AG09319 (cell line): ENCODE results near the gene CNTNAP5.

Experiments used
- DNase-seq: peaks from one replicate; pipeline ENCODE4 v3.0.0-alpha.2; 2010; ENCODE audit warnings: low read depth; ENCODE audit errors: extremely low read depth
- CTCF ChIP-seq: IDR thresholded peaks from 2 replicates; pipeline ENCODE4 v1.5.1; 2011; ENCODE audit warnings: low read depth, mild to moderate bottlenecking, inconsistent platforms, low read length, moderate library complexity

Gene CNTNAP5

GRCh38 chr2:124915567-124915966, 890.5 kb downstream of the CNTNAP5 start:
- no peak for TF ChIP-seq CTCF

GRCh38 chr2:124919296-124919695, 894.2 kb downstream of the CNTNAP5 start:
- no peak for TF ChIP-seq CTCF
- no peak for DNase-seq

More at GRCh38 chr2:124915567-124915966, 890.5 kb downstream of the CNTNAP5 start:
- no peak for DNase-seq

GRCh38 chr2:124920448-124920847, 895.4 kb downstream of the CNTNAP5 start:
- no peak for TF ChIP-seq CTCF
- DNase-seq, result no peak

- no peak for DNase-seq
Observed at GRCh38 chr2:124921191-124921590, 896.1 kb downstream of the CNTNAP5 start.

GRCh38 chr2:124923097-124923496, 898.0 kb downstream of the CNTNAP5 start:
- no peak for DNase-seq
- no peak for TF ChIP-seq CTCF

More at GRCh38 chr2:124921191-124921590, 896.1 kb downstream of the CNTNAP5 start:
- TF ChIP-seq CTCF, result no peak

- no peak for TF ChIP-seq CTCF
- no peak for DNase-seq
Observed at GRCh38 chr2:124933883-124934282, 908.8 kb downstream of the CNTNAP5 start.

GRCh38 chr2:124953921-124954320, 928.8 kb downstream of the CNTNAP5 start:
- TF ChIP-seq CTCF, result no peak
- no peak for DNase-seq

- no peak for TF ChIP-seq CTCF
- no peak for DNase-seq
Observed at GRCh38 chr2:124959581-124959980, 934.5 kb downstream of the CNTNAP5 start.
